Measurements from ENCODE around the gene CD52. TPM values are rescaled to one million over a fixed set of nuclear protein-coding genes. Genes with fewer than 3 reads are reported as not detected.
A peak's percentile ranks its signal among the peaks of the same experiment; 100 is the strongest.

Gene CD52
- total and polyA plus RNA-seq, 2 of the 13 experiments (the other 11 are each of a cell fraction or from before 2014, with no cell fraction given): 0.32 TPM; not detected in 1

GRCh38 chr1:26279456-26280332, 38.1 kb upstream of the CD52 start, which contains the start of gene SH3BGRL3 (continued):
- TF ChIP-seq ZNF280D (CRISPR knock-in tag; IDR thresholded peaks at IDR 0.05) (peak; percentile 76; the same call in 1 of the 2 replicates), RAD21 (CRISPR knock-in tag; IDR thresholded peaks at IDR 0.05) (peak; percentile 38; the same call in 1 of the 2 replicates), MXD1 (CRISPR knock-in tag; IDR thresholded peaks at IDR 0.05) (peak; percentile 71), GZF1 (CRISPR knock-in tag; IDR thresholded peaks at IDR 0.05) (no peak), FOSL1 (CRISPR knock-in tag; IDR thresholded peaks at IDR 0.05; ENCODE audit: borderline replicate concordance) (no peak), THAP9 (CRISPR knock-in tag; IDR thresholded peaks at IDR 0.05; ENCODE audit: borderline replicate concordance) (0 out of 2 replicates have a peak, but pooled peaks have one; percentile 23), ZNF639 (CRISPR knock-in tag; conservative IDR thresholded peaks at IDR 0.05) (no peak; the same call in 1 of the 2 replicates), KLF16 (CRISPR knock-in tag; IDR thresholded peaks at IDR 0.05) (peak in 1 of 2 experiments; percentile 62; a peak in 2 of 4 replicates), ZBTB34 (CRISPR knock-in tag; IDR thresholded peaks at IDR 0.05) (peak; percentile 19; the same call in 1 of the 2 replicates), ZZZ3 (CRISPR knock-in tag; IDR thresholded peaks at IDR 0.05; ENCODE audit: borderline replicate concordance) (no peak; the same call in 1 of the 2 replicates), RARG (CRISPR knock-in tag; IDR thresholded peaks at IDR 0.05; ENCODE audit: low read depth) (no peak), YEATS4 (CRISPR knock-in tag; IDR thresholded peaks at IDR 0.05; ENCODE audit: borderline replicate concordance) (peak; percentile 58)

Data from HepG2 (cell line).